RWPE2 (cell line): Measurements from ENCODE around the gene GNA15.

Experiments used
- ATAC-seq: fragments of 200-7000 bp; cut with Tn5 transposase; 3 replicates; pipeline ENCODE4 v1.9.1; 2021; ENCODE audit warnings: low read depth
- DNase-seq: peaks from one replicate; pipeline ENCODE4 v3.0.0-alpha.2; 2020; ENCODE audit warnings: low spot score
- H3K27ac ChIP-seq: fragments of 450-650 bp; 2 replicates; pipeline ENCODE4 v1.5.1; 2017; ENCODE audit warnings: mild to moderate bottlenecking; ENCODE audit not compliant: poor library complexity, severe bottlenecking
- H3K27me3 ChIP-seq: fragments of 250-450 bp; sonication (Bioruptor Pico); 2 replicates; pipeline ENCODE4 v1.5.1; 2021; ENCODE audit warnings: mild to moderate bottlenecking, moderate library complexity; ENCODE audit not compliant: insufficient read depth, poor library complexity, severe bottlenecking
- H3K36me3 ChIP-seq: fragments of 250-450 bp; sonication (Bioruptor Pico); 2 replicates; pipeline ENCODE4 v1.5.1; 2020; ENCODE audit warnings: low read depth, mild to moderate bottlenecking, moderate library complexity
- H3K4me1 ChIP-seq: fragments of 250-450 bp; sonication (Bioruptor Pico); 2 replicates; pipeline ENCODE4 v1.5.1; 2021; ENCODE audit warnings: mild to moderate bottlenecking, moderate library complexity; ENCODE audit not compliant: insufficient read depth, poor library complexity, severe bottlenecking
- H3K4me3 ChIP-seq: fragments of 250-450 bp; sonication (Bioruptor Pico); 2 replicates; pipeline ENCODE4 v1.5.1; 2021; ENCODE audit warnings: mild to moderate bottlenecking, moderate library complexity; ENCODE audit not compliant: severe bottlenecking
- H3K9me3 ChIP-seq: fragments of 250-450 bp; sonication (Bioruptor Pico); 2 replicates; pipeline ENCODE4 v1.5.1; 2021; ENCODE audit warnings: mild to moderate bottlenecking, moderate library complexity; ENCODE audit not compliant: severe bottlenecking
- CTCF ChIP-seq: fragments of 450-650 bp; IDR thresholded peaks from one replicate; pipeline ENCODE4 v1.5.1; 2017; ENCODE audit warnings: mild to moderate bottlenecking, moderate library complexity; ENCODE audit not compliant: poor library complexity, severe bottlenecking

GNA15 gene

GRCh38 chr19:3102239-3103140, 33.3 kb upstream of the GNA15 start:
- H3K4me1 ChIP-seq: peaks cover 12% of the 10 kb centered on the region
- H3K9me3 ChIP-seq: no peaks in the 10 kb centered on the region
- no peaks in the 10 kb centered on the region for H3K27me3 ChIP-seq
- H3K4me3 ChIP-seq: no peak overlapping the region
- TF ChIP-seq CTCF: no peak
- H3K36me3 ChIP-seq: no peaks in the 10 kb centered on the region
- no peak overlapping the region for H3K27ac ChIP-seq
- DNase-seq: no peak
- ATAC-seq: no peak

- no peaks in the 10 kb centered on the region for H3K36me3 ChIP-seq
- DNase-seq (no peak), ATAC-seq (no peak)
- no peaks in the 10 kb centered on the region for H3K27me3 ChIP-seq
- TF ChIP-seq CTCF: no peak
- H3K4me1 ChIP-seq: no peaks in the 10 kb centered on the region
- H3K27ac ChIP-seq: no peak overlapping the region
- no peaks in the 10 kb centered on the region for H3K9me3 ChIP-seq
- no peak overlapping the region for H3K4me3 ChIP-seq
Measured at GRCh38 chr19:3104708-3104983, 31.2 kb upstream of the GNA15 start.

- no peak for ATAC-seq
- no peak for DNase-seq
- Histone ChIP-seq H3K4me1 (no peaks in the 10 kb centered on the region), H3K4me3 (no peak overlapping the region), H3K36me3 (no peaks in the 10 kb centered on the region), H3K27me3 (no peaks in the 10 kb centered on the region), H3K9me3 (no peaks in the 10 kb centered on the region), H3K27ac (no peak overlapping the region)
- no peak for TF ChIP-seq CTCF
Measured at GRCh38 chr19:3105641-3106508, 30.0 kb upstream of the GNA15 start.

- Histone ChIP-seq H3K9me3 (no peaks in the 10 kb centered on the region), H3K27me3 (no peaks in the 10 kb centered on the region), H3K36me3 (no peaks in the 10 kb centered on the region), H3K4me3 (no peak overlapping the region), H3K27ac (no peak overlapping the region), H3K4me1 (no peaks in the 10 kb centered on the region)
- ATAC-seq (no peak), DNase-seq (no peak)
- TF ChIP-seq CTCF: no peak
Measured at GRCh38 chr19:3106509-3107141, 29.2 kb upstream of the GNA15 start.
